Activated CD4-positive, alpha-beta T cell treated with anti-CD3 and anti-CD28 coated beads for 1 hour (primary cell): ENCODE measurements around the gene SHISA7.

Experiments used
- DNase-seq: peaks from one replicate; pipeline ENCODE4 v3.0.0-alpha.2; 2020

Gene SHISA7

DNA sequence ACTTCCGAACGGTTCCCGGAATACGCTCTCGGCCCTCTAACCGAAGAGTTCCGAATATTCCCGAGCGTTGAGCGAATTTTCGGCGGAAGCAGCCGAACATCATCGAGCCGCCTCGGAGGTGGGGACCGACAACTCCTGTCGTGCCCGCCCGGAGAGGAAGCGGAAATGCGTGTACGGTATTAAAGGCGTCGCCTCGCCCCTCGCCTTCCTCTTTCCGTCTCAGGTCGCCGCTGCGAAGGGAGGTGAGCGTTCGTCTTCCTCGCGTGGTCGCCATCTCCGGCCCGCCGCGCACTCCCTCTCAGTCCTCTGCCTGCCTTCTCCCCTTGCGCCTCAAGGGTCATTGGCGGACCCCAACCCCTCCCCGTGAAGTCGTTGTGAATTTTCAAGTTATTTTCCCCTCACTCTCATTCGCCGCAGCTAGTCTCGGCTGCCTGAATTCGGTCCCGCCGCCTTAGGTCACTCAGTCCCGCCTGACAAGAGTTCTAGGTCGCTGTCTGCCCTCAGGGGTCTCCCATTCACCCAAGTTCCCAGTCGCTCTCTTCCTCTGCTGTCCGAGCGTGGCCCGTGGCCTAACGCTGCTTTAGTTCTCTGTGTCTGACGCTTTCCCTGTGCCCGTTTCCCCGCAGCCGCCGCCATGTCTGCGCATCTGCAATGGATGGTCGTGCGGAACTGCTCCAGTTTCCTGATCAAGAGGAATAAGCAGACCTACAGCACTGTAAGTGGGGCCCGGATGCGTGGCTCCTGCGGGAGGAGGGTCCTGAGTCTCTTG, 57.2 kb downstream of the SHISA7 start, which contains the start of gene RPL28:
Gene RPL28 (plus strand): TSS at position 209 of the 769 bp plus-strand sequence. CDS start 426 bp downstream, at position 635.
- peak; percentile 98 for DNase-seq

DNA sequence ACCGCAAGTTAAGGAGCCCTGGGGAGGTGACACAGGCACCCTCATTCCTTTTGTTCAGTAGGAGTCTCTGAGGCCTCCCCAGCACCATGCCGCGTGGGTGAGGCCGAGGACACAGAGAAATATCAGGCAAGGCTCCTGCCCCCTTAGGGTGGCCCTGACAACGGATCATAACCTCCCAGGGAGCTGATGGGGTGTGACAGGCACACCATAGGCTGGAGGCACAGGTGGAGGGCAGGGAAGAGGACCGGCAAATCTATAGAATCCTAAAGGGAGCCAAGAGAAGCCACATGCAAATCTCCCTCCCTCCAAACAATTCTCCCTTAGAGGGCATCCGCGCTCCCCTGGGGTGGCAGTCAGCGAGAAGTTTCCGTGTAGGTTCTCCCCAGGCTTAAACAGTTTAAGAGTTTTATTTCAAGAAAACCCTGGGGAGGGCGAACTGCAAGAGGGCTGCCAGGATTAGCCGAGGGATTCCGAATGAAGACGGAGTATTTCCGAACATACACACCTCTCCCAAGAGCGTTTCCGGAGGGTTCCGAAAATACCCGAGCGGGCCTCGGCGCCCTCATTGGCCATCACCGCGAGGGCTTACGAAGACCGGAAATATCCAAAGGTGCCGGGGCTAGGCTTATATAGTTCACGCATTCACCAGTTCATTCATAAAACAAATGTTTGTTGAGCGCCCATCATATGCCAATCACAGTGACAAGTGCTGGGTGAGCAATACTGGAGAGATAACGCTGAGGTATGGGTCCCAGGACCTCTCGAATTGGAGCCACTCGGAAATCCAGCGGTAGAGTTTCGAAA, 58.0 kb downstream of the SHISA7 start:
- DNase-seq: peak; percentile 87

DNA sequence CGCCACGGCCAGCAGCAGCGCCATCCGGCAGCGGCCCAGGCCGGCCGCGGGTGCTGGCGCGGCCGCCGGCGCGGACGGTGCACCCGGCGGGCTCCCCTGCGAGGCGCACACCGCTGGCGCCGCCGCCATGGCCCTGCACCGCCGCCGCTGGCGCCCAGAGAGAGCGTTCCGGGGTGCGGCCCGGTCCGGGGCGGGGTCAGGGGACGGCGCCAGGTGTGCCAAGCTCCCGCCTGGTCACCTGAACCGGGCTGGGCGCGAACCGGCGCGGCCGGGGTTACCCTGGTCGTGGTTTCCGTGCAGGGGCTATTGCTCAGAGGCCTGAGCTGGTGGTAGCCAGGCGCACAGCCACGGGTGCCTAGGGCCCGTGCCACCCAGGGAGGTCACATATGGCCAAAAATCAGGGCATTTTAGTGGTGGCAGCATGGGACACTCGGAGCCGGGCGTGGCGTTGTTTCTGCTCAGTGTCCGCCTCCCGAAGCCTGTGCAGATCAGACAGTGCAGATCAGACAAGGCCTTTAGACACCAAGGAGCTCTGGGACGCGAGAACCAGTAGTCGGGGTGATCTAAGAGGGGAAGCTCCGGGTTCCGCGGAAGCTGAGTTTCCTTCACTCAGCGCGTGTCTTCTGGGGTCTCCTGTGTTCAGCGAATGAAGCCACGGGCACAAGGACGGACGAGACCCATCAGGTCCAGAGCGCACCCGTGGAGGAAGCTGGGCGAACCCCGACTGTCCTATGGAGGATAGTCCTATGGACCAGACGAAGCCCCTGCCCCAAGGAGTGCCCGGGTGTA, 58.8 kb downstream of the SHISA7 start, which contains the start of gene TMEM238:
Gene TMEM238 (minus strand): TSS at position 162 of the 789 bp plus-strand sequence. CDS start 33 bp downstream, at position 129.
- no peak for DNase-seq

DNA sequence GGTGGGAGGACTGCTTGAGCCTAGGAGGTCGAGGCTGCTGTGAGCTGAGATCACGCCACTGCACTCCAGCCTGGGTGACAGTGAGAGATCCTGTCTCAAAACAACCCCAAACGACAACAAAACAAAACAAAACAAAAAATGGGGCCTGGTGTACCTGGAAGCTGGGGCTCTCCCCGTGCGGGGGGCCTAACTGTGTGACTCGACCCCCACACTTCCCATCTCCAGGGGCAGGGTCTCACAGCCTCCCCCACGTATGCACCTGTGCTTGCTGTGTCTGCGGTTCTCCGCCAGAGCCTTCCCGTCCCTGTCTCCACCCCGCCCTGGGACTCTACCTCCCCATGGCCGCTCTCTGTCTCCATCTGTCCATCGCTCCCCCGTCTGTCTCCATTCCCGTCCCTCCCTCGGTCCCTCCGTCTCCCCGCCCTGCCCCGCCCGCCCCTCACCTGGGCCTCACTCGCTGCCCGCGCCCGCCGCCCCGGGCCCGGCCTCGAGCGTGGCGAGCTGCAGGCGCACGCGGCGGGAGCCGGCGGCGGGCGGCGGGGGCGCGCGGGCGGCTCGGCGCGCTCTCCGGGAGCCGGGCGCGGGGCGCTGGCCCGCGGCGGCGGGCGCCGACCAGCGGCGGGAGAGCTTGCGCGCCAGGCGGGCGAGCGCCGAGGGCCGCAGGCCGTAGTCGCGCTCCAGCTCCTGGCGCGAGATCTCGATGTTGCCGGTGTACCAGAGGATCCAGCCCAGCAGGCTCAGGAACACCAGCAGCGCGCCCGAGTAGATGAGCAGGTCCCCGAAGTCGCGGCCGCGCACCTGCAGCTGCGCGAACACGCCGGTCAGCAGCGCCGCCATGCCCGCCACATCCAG, 59.6 kb downstream of the SHISA7 start:
- DNase-seq: peak; percentile 24

DNA sequence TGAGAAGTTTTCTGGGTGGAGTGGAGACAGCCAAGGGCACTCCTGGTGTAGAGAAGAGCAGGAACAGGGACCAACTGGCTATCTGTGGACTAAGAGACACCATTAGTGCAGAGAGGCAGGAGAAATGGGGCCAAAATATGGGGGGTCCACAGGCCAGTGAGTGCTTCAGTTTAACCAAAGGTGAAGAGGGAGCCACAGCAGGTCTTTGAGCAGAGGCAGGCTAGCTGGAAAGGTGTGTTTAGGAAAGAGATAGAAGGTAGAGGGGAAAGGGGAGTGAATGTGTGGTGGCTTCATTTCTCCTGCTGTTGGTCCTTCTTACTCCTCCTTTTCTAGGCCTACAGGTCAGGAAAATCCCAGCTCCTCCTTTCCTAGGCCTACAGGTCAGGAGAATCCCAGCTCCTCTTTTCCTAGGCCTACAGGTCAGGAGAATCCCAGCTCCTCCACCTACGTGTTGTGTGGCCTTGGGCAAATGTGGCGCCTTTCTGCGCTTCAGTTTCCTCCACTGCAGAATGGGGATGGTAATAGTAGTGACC, 60.5 kb downstream of the SHISA7 start:
- DNase-seq: no peak

DNA sequence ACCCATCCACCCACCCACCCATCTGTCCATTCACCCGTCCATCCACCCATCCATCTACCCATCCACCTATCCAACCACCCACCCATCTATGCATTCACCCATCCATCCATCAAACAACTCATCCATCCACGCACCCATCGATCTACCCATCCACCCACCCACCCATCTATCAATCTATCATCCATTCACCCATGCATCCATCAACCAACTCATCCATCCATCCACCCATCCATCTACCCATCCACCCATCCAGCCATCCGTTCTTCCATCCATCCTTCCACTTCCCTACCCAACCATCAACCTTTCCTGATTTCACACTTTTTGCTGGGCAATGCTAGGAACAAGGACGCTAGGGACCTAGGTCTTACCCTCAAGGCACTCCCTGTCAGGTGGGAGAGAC, 61.1 kb downstream of the SHISA7 start:
- DNase-seq: no peak

DNA sequence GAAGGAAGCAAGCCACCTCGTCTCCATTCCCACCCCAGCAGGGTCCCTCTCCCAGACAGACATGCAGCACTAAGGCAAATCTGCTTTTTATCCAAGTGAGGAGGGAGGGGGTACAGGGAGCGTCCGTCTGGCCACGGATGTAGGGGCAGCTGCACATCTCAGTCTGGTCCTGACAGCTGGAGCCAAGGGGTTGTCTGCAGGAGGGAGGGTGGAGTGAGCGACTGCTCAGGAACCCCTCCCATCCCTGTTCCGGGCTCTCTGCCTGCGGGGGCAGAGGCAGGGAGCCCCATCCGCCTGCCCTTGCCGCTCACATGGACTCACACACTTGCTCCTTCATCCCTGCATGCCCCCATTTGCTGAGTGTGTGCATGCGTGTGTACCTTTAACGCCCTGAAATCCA, 63.9 kb downstream of the SHISA7 start:
- DNase-seq: no peak
